ENCODE data around the gene CLTB.

GRCh38 chr5:176409765-176410164, 6.6 kb downstream of the CLTB start:
- TF ChIP-seq RCOR1 (conservative IDR thresholded peaks at IDR 0.05; ENCODE audit: low read depth, low read length) (no peak), ESRRA (IDR thresholded peaks at IDR 0.05; ENCODE audit: low read length) (no peak), SIN3A (IDR thresholded peaks at IDR 0.05; ENCODE audit: low read depth, low read length) (no peak), ZNF24 (IDR thresholded peaks at IDR 0.05) (no peak), HDAC6 (IDR thresholded peaks at IDR 0.05; ENCODE audit: unreplicated experiment) (no peak)

All from GM12878 (cell line).